Keratinocyte (primary cell): Measurements from ENCODE around the gene BAG1. TPM values are rescaled to one million over a fixed set of nuclear protein-coding genes. Genes with fewer than 3 reads are reported as not detected.

Experiments used
- DNase-seq: peaks from one replicate; pipeline ENCODE4 v3.0.0-alpha.2; 2011; ENCODE audit warnings: low read depth, missing footprints, low spot score
- FAIRE-seq: peaks from 2 replicates; lab custom pipeline; 2011; peaks lifted over from hg19 to GRCh38; lab: Jason Lieb, UNC
- H2AFZ ChIP-seq: 2 replicates; pipeline ENCODE4 v1.6.0; 2012; ENCODE audit warnings: low read length, control low read depth, inconsistent platforms; ENCODE audit not compliant: control insufficient read depth
- H3K27ac ChIP-seq: 2 replicates; pipeline ENCODE4 v1.5.1; 2011; ENCODE audit warnings: low read length; ENCODE audit not compliant: control insufficient read depth, insufficient read depth
- H3K27me3 ChIP-seq: 3 replicates; pipeline ENCODE4 v1.6.0; 2011; ENCODE audit warnings: low read length; ENCODE audit not compliant: control insufficient read depth, insufficient read depth; ENCODE audit errors: extremely low read depth
- H3K36me3 ChIP-seq, 2 experiments: 2 replicates in 1 of 2; 3 replicates in 1 of 2; pipeline ENCODE4 v1.5.1; 2011; ENCODE audit warnings: low read length in 2 of 2, mild to moderate bottlenecking in 1 of 2; ENCODE audit not compliant: control insufficient read depth in 2 of 2, insufficient read depth in 2 of 2; ENCODE audit errors: extremely low read depth in 1 of 2
- H3K4me1 ChIP-seq: 3 replicates; pipeline ENCODE4 v1.5.1; 2011; ENCODE audit warnings: low read length; ENCODE audit not compliant: control insufficient read depth, insufficient read depth; ENCODE audit errors: extremely low read depth
- H3K4me2 ChIP-seq: 3 replicates; pipeline ENCODE4 v1.6.0; 2011; ENCODE audit warnings: low read depth, low read length; ENCODE audit not compliant: control insufficient read depth, insufficient read depth; ENCODE audit errors: extremely low read depth
- H3K4me3 ChIP-seq, 3 experiments: fragments of 200-600 bp in 1 of 3; sonication (generic) in 1 of 3; 2 replicates in 2 of 3; 3 replicates in 1 of 3; pipeline ENCODE4 v1.5.1; 2011 to 2016; ENCODE audit warnings: low read length in 3 of 3, mild to moderate bottlenecking in 3 of 3, control low read depth in 2 of 3, inconsistent platforms in 1 of 3, low read depth in 1 of 3, mixed read lengths in 1 of 3, mixed run types in 1 of 3, moderate library complexity in 1 of 3; ENCODE audit not compliant: control insufficient read depth in 2 of 3, insufficient read depth in 2 of 3; ENCODE audit errors: extremely low read depth in 1 of 3
- H3K79me2 ChIP-seq: 2 replicates; pipeline ENCODE4 v1.6.0; 2012; ENCODE audit warnings: low read length; ENCODE audit not compliant: control insufficient read depth, insufficient read depth
- H3K9ac ChIP-seq: 3 replicates; pipeline ENCODE4 v1.6.0; 2011; ENCODE audit warnings: low read length; ENCODE audit not compliant: control insufficient read depth, insufficient read depth; ENCODE audit errors: extremely low read depth
- H3K9me1 ChIP-seq: 3 replicates; pipeline ENCODE4 v1.6.0; 2011; ENCODE audit warnings: low read length; ENCODE audit not compliant: control insufficient read depth, insufficient read depth; ENCODE audit errors: extremely low read depth
- H3K9me3 ChIP-seq: 2 replicates; pipeline ENCODE4 v1.5.1; 2012; ENCODE audit warnings: low read depth, low read length; ENCODE audit not compliant: control insufficient read depth
- H4K20me1 ChIP-seq: 3 replicates; pipeline ENCODE4 v1.6.0; 2011; ENCODE audit warnings: low read length; ENCODE audit not compliant: control insufficient read depth, insufficient read depth; ENCODE audit errors: extremely low read depth
- CTCF ChIP-seq, 3 experiments: IDR thresholded peaks in 1 of 3; conservative IDR thresholded peaks in 1 of 3; optimal IDR thresholded peaks in 1 of 3; 2 replicates in 2 of 3; 3 replicates in 1 of 3; pipeline versions ENCODE3 to v1.5.1; 2011; ENCODE audit warnings: low read length in 3 of 3, mild to moderate bottlenecking in 3 of 3, moderate library complexity in 2 of 3, control low read depth in 1 of 3, inconsistent platforms in 1 of 3; ENCODE audit not compliant: insufficient read depth in 2 of 3; ENCODE audit errors: extremely low read depth in 1 of 3
- EZH2 ChIP-seq: IDR thresholded peaks from one replicate; pipeline ENCODE4 v1.6.1; 2012; ENCODE audit warnings: inconsistent platforms, mild to moderate bottlenecking, low read length, moderate library complexity
- dilution Hi-C: fragments of 300-500 bp; cut with MboI; formaldehyde crosslinking; loops from one replicate; pipeline ENCODE4 v1.7.0; 2020; ENCODE audit warnings: low sequenced_read_pairs; ENCODE audit not compliant: extremely low pct_ligation_motif_present
- polyA plus RNA-seq, 5 experiments: library from polyadenylated mRNA; depleted of rRNA in 3 of 5; stranded (reverse) in 3 of 5; stranded (forward) in 1 of 5; unstranded in 1 of 5; fragments of >200 nt; gene quantifications; 1 replicate in 1 of 5; 2 replicates in 3 of 5; 3 replicates in 1 of 5; pipeline versions ENCODE4 v1.2.1 to v1.2.3, GENCODE V29; 2011 to 2012; ENCODE audit warnings: missing spikeins in 2 of 5, low read depth in 1 of 5, low replicate concordance in 1 of 5

The BAG1 gene
- polyA plus RNA-seq, 1 donor (not counting 4 experiments of a cell fraction or from before 2014, with no cell fraction given): 30.1 TPM

DNA sequence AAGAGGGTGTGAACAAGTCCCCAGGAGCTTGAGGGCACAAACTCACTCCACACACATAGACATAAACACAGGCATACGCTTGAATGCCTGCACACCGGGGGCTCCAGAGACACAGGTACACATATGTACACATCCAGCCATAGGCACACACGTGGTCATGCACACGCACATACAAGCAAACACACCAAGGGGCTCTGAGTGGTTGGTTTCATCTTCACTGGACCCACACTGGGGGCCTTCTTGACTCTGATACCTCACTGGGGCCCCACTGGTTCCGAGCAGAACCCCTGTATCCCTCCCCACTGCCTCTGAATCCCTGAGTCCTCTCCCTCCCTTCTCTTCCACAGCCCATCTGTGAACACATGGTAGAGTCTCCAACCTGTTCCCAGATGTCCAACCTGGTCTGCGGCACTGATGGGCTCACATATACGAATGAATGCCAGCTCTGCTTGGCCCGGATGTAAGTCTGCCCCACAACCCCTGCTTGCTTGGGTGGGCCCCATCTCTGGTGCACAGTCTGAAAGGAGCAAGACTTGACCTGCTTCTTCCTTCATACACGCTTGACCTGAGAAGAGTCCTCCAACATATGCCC lies 18.1 kb downstream of the BAG1 start:
- no peaks in the 10 kb centered on the region for H3K9me1 ChIP-seq
- H3K27me3 ChIP-seq: no peaks in the 10 kb centered on the region
- H3K36me3 ChIP-seq: peaks cover 2 to 6% of the 10 kb centered on the region in 2 experiments
- H2AFZ ChIP-seq: no peak overlapping the region
- FAIRE-seq: no peak
- dilution Hi-C loops: no loop called here
- H3K4me3 ChIP-seq: no peak overlapping the region
- H3K9ac ChIP-seq: no peak overlapping the region
- H3K9me3 ChIP-seq: no peaks in the 10 kb centered on the region
- H3K4me2 ChIP-seq: no peak overlapping the region
- H3K4me1 ChIP-seq: peaks cover 9% of the 10 kb centered on the region
- H4K20me1 ChIP-seq: no peaks in the 10 kb centered on the region
- TF ChIP-seq EZH2 (no peak), CTCF (optimal IDR thresholded peaks at IDR 0.05 in 1 of 3, IDR thresholded peaks at IDR 0.05 in 1 of 3, conservative IDR thresholded peaks at IDR 0.05 in 1 of 3; ENCODE audit: extremely low read depth in 1 of 3, insufficient read depth in 2 of 3, low read length in 3 of 3) (no peak)
- no peak overlapping the region for H3K27ac ChIP-seq
- DNase-seq: no peak
- H3K79me2 ChIP-seq: no peaks in the 10 kb centered on the region

GRCh38 chr9:33245341-33245740 lies 19.2 kb downstream of the BAG1 start:
- H3K4me3 ChIP-seq: no peak overlapping the region
- dilution Hi-C loops: no loop called here
- H3K9ac ChIP-seq: no peak overlapping the region
- H4K20me1 ChIP-seq: no peaks in the 10 kb centered on the region
- peaks cover 4% of the 10 kb centered on the region for H3K4me1 ChIP-seq
- H3K9me1 ChIP-seq: no peaks in the 10 kb centered on the region
- H3K27me3 ChIP-seq: no peaks in the 10 kb centered on the region
- H3K4me2 ChIP-seq: no peak overlapping the region
- no peak overlapping the region for H2AFZ ChIP-seq
- TF ChIP-seq CTCF (optimal IDR thresholded peaks at IDR 0.05 in 1 of 3, IDR thresholded peaks at IDR 0.05 in 1 of 3, conservative IDR thresholded peaks at IDR 0.05 in 1 of 3; ENCODE audit: extremely low read depth in 1 of 3, insufficient read depth in 2 of 3, low read length in 3 of 3) (no peak), EZH2 (no peak)
- no peaks in the 10 kb centered on the region for H3K9me3 ChIP-seq
- no peak for DNase-seq
- H3K79me2 ChIP-seq: no peaks in the 10 kb centered on the region
- peaks cover 2 to 6% of the 10 kb centered on the region in 2 experiments for H3K36me3 ChIP-seq
- no peak overlapping the region for H3K27ac ChIP-seq
- no peak for FAIRE-seq
